HT-29 (cell line): ENCODE data around the gene RAD23A. TPM values are rescaled to one million over a fixed set of nuclear protein-coding genes. Genes with fewer than 3 reads are reported as not detected.
A peak's percentile ranks its signal among the peaks of the same experiment; 100 is the strongest.
"Not testable (repeated sequence)": the region's sequence is repeated elsewhere in the genome, so short reads cannot be mapped to it uniquely, and the experiment has no call there.

Source experiments
- DNase-seq: peaks from one replicate; pipeline ENCODE4 v3.0.0-alpha.2; 2015; ENCODE audit warnings: low spot score
- total RNA-seq: library from RNA; depleted of rRNA; stranded (reverse); fragments of >200 nt; shearing (Covaris generic); gene quantifications from 2 replicates; pipeline ENCODE4 v1.2.3, GENCODE V29; 2014

Gene RAD23A
- total RNA-seq, 1 experiment from 2014 or later: 217 TPM

DNA sequence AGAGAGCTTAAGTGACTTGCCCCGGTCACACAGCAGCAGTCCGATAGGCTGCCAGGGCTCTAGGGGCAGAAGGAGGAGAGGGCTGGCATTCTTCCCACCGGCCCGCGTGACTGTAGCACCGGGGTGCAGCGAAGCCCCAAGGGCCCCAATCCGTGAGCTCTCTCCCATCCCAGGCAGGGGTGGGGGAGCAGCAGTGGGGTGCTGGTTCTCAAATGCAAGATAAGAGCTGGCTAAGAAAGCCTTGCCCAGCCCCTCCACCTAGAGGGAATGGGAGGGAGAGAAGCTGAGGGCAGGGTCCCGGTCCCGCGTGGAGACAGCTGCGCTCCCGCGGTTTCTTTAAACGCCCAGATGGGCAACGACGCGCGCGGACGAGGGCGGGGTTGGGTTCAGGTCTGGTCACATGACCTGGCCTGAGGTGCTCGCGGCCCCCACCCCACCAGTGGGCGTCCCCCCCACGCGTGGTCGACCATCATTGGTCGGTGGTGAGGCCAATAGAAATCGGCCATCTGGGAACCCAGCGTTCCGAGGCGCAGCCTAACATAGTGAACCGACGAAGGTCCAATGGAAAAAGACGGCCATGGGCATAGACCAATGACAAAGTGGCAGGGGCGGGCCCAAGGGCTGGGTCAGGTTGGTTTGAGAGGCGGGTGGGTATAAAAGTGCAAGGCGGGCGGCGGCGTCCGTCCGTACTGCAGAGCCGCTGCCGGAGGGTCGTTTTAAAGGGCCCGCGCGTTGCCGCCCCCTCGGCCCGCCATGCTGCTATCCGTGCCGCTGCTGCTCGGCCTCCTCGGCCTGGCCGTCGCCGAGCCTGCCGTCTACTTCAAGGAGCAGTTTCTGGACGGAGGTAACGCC is 7.5 kb upstream of the RAD23A start, which contains the start of gene CALR:
Gene CALR, plus strand, starts transcription at position 683 of the 852 bp plus-strand sequence. Its CDS starts 71 bp downstream, at position 754.
- peak; percentile 98 for DNase-seq

DNA sequence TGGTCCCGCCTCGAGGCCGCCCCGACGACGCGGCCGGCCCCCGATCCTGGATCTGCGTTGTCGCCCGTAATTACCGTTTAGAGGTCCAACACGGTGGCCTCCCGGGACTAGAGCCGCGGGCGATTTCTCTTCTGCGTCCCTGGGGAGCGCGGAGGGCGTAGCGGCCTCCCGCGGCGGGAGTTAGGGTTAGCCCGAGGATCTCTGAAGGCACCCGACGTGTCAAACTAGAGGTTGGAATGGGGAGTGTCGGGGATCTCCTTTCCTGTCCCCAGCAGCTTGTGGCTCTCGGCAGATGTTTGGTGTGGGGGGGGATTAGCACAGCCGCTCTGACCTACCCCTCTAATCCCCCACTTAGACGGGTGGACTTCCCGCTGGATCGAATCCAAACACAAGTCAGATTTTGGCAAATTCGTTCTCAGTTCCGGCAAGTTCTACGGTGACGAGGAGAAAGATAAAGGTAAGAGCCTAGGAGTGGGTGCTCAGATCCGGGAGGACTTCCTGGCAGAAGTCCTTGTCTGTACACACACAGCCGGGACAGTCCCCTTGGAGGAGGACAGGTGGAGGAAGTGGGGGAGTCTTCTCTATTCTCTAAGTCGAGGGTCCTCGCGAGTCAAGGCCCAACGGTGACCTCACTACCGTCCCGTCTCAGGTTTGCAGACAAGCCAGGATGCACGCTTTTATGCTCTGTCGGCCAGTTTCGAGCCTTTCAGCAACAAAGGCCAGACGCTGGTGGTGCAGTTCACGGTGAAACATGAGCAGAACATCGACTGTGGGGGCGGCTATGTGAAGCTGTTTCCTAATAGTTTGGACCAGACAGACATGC is 6.7 kb upstream of the RAD23A start:
- DNase-seq: peak; percentile 42

DNA sequence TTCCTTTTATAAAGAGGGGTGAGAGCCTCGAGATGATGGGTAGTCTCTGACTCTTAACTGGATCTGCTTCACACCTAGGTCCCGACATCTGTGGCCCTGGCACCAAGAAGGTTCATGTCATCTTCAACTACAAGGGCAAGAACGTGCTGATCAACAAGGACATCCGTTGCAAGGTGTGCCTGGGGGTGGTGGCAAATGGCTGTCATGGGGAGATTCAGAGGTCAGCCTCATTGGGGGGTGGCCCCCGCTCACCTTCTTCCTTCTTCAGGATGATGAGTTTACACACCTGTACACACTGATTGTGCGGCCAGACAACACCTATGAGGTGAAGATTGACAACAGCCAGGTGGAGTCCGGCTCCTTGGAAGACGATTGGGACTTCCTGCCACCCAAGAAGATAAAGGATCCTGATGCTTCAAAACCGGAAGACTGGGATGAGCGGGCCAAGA is 5.7 kb upstream of the RAD23A start:
- DNase-seq: no peak

DNA sequence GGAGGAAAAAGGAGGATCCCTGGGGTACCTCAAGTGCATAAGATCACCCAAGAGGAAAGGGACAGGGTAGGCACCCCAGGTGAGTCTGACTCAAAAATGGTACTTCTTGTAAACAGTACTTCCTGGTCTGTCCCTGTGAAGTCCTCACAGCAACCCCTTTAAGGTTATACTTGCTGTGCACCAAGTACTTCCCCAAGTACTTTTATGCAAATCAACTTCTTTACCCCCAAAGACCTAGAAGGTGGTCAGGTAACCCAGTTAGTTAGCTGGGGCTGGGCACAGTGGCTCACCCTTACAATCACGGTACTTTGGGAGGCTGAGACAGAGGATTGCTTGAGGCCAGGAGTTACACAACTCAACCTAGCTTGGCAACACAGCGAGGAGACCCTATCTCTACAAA is 4.8 kb upstream of the RAD23A start:
- DNase-seq: no peak

DNA sequence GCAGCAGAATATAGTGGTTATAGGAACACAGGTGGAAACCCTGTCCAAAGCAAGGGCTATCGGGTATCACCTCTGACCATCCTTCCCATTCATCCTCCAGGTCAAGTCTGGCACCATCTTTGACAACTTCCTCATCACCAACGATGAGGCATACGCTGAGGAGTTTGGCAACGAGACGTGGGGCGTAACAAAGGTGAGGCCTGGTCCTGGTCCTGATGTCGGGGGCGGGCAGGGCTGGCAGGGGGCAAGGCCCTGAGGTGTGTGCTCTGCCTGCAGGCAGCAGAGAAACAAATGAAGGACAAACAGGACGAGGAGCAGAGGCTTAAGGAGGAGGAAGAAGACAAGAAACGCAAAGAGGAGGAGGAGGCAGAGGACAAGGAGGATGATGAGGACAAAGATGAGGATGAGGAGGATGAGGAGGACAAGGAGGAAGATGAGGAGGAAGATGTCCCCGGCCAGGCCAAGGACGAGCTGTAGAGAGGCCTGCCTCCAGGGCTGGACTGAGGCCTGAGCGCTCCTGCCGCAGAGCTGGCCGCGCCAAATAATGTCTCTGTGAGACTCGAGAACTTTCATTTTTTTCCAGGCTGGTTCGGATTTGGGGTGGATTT is 2.1 kb upstream of the RAD23A start:
- DNase-seq: no peak

DNA sequence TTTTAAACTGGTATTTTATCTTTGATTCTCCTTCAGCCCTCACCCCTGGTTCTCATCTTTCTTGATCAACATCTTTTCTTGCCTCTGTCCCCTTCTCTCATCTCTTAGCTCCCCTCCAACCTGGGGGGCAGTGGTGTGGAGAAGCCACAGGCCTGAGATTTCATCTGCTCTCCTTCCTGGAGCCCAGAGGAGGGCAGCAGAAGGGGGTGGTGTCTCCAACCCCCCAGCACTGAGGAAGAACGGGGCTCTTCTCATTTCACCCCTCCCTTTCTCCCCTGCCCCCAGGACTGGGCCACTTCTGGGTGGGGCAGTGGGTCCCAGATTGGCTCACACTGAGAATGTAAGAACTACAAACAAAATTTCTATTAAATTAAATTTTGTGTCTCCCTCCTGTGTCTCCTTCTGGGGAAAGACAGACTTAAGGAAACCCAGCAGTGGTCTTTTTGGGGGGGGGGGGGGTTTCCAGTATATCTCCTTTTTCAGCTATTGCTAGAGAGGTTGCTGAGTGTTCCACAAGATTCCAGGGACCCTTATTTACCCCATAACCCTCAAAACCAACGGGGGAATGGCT is 1.5 kb upstream of the RAD23A start:
- DNase-seq: no peak

DNA sequence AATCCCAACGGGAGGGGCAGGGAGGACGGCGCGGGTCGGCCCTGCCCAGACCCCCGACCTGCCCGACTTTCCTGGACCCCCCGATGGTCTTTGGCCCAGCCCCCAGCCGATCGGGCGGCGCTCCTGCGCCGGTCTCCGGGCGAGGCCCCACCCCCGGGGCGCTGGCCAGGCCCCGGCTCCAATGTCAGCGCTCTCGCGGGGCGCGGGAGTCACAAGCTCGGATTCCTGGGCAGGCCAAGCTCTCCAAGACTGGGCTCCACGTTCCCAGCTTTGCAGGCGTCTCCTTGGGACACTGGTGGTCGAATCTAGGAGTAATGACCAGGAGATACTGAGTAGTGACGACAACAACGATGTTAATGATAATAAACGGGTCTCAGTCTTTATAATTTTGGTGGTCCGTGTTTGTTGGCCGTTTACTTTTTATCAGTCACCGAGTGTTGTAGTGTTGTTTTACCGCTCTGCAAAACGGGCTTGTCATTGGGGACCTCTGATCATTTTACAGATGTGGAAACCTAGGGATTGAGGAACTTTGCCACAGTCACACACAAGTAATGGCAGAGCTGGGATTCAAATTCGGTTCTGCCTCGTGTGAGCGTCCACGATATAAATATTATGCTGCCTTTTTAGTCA is 545 bp downstream of the RAD23A start:
- peak; percentile 69 for DNase-seq

DNA sequence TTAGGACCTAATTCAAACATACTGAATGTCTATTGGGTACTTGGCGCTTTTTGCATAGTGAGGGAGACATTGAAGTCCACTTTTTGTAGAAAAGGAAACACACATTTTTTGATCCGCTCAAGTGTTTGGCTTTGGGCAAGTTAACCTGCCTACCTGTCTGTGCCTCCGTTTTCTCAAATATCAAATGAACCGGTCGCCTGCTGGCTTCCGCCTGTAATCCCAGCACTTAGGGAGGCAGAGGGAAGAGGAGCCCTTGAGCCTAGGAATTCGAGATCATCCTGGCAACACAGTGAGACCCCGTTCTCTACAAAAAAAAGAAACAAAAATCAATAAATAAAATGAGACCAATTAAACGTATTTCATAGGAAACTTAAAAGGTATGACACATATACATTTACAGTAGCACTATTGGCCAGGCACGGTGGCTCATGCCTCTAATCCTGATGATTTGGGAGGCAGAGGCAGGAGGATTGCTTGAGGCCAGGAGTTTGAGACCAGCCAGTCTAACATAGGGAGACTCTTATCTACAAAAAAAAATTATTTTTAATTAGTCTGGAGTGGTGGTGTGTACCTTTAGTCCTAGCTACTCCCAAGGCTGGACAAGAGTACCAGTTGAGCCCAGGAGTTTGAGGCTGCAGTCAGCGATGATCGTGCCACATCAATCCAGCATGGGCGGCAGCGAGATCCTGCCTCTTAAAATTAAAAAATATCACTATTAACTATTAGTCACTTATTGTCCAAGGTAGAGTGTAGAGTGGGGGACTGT is 1.3 kb downstream of the RAD23A start:
- DNase-seq: no peak

DNA sequence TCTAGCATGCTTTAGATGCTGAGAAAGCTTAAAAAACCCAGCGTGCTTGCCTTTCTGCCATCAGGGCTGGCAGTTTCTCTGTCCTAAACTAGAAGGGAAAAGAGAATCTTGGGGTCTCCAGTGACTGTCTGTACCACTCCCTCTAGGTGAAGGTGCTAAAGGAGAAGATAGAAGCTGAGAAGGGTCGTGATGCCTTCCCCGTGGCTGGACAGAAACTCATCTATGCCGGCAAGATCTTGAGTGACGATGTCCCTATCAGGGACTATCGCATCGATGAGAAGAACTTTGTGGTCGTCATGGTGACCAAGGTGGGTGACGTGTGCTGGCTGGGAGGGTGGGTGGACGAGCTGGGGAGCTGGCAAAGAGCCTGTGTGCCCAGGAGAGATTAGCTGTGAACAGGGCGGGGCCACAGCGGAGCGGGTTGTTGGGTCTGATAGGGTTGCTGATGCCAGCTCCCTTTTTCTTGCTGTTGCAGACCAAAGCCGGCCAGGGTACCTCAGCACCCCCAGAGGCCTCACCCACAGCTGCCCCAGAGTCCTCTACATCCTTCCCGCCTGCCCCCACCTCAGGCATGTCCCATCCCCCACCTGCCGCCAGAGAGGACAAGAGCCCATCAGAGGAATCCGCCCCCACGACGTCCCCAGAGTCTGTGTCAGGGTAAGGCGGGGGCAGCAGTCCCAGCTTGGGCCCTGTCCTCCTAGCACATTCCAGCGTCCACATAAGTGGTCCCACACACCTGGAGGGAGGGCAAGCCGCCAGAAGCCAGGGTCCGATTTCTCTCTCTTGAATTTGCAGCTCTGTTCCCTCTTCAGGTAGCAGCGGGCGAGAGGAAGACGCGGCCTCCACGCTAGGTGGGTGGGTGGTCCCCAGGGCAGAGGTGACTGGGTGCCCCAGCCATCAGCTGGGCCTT is 2.3 kb downstream of the RAD23A start:
- DNase-seq: no peak

DNA sequence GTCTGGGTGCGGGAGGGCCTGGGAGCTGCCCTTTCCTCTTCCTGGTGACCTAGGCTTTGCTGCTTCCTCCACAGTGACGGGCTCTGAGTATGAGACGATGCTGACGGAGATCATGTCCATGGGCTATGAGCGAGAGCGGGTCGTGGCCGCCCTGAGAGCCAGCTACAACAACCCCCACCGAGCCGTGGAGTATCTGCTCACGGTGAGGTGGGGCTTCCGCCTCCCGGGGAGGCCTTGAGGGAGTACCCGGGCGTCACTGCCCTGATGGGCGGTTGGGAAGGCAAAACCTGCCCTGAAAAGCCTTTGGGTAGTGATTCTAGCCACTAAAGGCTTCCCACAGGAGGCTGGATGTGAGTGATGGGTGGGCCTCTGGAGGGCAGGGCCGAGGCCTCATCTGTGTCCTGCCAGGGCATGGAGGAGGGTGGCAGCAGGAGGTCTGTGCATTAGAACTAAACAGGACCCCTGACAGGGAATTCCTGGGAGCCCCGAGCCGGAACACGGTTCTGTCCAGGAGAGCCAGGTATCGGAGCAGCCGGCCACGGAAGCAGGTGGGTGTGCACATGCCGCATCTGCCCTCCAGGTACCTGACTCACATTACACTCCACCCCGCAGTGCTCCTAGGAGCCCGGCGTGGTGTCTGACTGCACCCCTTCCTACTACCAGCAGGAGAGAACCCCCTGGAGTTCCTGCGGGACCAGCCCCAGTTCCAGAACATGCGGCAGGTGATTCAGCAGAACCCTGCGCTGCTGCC is 3.1 kb downstream of the RAD23A start:
- no peak for DNase-seq

DNA sequence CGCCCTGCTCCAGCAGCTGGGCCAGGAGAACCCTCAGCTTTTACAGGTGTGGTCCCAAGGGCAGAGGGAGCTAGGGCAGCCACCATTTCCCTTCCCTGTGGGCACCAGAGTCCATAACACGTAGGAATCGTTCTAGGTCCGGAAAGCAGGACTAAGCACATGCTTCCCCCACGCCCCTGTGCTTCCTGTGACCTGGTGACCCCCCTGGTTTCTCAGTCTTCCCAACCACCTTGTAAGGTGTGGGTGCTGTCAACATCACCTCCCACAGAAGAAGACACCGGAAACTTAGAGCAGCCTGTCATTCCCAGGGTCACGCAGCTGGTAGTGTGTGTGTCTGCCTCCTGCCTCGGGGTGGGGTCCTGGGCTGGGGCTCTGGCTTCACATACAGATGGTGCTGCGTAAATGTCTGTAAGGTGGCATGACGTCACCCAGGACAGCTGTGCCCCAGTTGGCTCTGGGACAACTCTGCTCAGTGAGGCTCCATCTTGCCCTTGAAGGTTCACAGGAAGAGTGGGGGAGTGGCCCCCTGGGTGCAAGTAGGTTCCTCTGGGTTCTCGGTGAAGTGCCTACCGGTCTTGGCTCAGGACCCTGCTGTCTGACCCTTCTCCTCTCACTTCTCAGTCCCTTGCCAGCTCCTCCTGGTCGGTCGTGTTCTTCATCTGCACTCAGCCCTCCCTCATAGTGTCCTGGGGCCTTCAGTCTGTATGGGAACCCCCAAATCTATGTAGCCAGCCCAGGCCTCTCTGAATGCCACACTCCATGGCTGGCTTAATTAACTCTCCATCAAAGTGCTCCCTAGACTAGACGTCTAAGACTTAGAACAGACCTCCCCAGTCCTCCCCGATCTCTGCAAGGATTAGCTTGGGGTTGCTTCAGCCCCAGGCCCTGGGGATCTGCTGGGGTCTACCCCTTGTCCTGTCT is 4.0 kb downstream of the RAD23A start:
- DNase-seq: no peak

DNA sequence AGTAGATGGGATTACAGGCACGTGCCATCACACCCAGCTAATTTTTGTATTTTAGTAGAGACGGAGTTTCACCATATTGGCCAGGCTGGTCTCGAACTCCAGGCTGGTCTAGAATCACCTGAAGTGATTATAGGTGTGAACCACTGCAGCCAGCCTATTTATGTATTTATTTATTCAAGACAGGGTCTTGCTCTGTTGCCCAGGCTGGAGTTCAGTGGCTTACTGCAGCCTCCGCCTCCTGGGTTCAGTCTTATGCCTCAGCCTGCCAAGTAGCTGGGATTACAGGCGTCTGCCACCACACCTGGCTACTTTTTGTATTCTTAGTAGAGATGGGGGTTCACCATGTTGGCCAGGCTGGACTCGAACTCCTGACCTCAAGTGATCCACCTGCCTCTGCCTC is 6.4 kb downstream of the RAD23A start:
- DNase-seq: not testable (repeated sequence)

DNA sequence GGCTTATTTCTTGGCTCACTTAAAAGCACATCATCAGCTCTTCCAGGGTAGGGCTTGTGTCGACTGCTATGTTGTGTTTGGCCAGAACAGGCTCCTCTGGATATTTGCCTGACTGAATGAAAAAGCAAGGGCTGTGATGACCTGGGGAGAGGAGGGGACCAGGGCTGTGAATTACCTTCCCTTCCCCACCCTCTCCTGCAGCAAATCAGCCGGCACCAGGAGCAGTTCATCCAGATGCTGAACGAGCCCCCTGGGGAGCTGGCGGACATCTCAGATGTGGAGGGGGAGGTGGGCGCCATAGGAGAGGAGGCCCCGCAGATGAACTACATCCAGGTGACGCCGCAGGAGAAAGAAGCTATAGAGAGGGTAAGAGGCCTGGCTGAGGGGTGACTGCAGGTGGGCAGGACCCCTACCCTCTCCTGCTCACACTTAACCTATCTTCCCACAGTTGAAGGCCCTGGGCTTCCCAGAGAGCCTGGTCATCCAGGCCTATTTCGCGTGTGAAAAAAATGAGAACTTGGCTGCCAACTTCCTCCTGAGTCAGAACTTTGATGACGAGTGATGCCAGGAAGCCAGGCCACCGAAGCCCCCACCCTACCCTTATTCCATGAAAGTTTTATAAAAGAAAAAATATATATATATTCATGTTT is 7.0 kb downstream of the RAD23A start:
- DNase-seq: no peak

DNA sequence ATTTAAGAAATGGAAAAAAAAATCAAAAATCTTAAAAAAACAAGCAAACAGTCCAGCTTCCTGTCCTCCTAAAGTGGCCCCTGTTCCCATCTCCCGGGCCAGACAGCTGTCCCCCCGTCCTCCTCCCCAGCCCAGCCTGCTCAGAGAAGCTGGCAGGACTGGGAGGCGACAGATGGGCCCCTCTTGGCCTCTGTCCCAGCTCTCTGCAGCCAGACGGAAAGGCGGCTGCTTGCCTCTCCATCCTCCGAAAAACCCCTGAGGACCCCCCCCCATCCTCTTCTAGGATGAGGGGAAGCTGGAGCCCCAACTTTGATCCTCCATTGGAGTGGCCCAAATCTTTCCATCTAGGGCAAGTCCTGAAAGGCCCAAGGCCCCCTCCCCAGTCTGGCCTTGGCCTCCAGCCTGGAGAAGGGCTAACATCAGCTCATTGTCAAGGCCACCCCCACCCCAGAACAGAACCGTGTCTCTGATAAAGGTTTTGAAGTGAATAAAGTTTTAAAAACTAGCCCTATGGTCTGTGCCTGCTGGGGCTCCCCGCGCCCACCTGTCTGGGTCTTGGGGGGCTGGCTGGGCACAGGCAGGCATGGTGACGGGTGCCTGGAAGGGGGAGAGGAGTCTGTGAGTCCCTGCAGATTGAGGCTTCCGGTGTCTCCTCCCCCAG is 7.6 kb downstream of the RAD23A start:
- DNase-seq: no peak

DNA sequence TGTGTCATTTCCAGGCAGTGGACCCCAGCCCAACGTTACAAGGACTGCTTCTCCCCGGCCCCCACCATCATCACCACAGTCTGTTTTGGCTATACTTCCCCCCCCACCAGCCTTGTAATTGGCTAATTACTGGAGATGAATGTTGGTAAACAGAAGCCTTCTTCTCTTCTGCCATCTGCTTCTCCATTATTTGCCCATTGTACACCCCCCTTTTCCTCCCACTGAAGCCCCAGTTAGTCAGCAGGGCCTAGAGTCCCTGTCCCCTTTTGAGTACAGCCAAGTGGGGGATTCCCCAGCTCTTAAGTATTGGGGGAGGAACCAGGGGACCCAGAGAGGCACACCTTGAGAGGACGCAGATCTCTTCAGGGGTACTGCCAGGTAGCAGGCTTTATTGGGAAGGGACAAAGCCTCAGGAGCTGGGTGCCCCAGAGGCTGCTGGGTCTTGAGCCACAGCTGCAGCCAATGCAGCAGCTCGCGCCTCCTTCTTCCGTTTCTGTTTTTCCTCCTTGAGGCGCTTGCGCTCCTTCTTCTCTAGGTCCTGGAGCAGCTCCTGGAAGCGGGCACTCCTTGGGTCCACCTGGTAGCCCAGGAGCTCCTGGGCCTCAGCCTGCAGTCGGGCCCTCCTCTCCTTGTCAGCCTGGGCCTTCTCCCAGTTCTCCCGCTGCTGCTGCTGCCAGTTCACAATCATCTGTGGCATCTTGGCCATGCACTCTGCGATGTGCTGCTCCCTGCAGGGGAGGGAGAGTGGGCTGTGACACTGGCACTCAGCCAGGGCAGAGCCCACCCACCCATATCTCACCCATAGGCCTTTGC is 8.3 kb downstream of the RAD23A start:
- no peak for DNase-seq

DNA sequence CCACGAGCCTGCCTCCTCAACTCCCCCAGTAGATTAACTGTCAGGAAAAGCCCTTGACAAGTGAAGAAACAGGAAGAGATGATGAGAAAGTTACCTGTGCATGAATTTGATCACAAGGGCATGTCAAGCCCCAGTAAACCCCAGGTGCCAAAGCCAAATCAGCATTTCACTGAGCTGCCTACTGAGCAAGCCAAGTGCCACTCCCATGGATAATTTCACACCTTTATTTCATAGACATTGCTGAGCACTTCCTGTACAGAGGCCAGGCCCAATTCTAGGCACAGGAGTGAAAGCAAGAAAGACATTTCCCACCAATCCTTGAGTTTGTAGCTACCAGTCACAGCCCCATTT is 8.9 kb downstream of the RAD23A start:
- DNase-seq: no peak
